ENCODE data around the gene ADGRG4. TPM values are rescaled to one million over a fixed set of nuclear protein-coding genes. Genes with fewer than 3 reads are reported as not detected.

The ADGRG4 gene
- total and polyA plus RNA-seq, 11 donors: 0.04 to 0.07 TPM; not detected in 9

DNA sequence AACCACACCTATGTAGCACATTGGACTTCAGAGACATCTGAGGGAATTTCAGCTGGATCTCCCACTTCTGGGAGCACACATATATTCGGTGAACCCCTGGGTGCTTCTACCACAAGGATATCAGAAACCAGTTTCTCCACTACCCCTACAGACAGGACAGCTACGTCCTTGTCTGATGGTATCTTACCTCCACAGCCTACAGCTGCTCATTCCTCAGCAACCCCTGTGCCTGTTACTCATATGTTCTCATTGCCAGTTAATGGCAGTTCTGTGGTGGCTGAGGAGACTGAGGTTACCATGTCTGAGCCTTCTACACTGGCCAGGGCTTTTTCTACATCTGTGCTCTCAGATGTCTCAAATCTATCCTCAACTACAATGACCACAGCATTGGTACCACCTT is 45.7 kb downstream of the ADGRG4 start:
- no peak for TF ChIP-seq POLR2A (IDR thresholded peaks at IDR 0.05)
- TF ChIP-seq, protein P1, sequence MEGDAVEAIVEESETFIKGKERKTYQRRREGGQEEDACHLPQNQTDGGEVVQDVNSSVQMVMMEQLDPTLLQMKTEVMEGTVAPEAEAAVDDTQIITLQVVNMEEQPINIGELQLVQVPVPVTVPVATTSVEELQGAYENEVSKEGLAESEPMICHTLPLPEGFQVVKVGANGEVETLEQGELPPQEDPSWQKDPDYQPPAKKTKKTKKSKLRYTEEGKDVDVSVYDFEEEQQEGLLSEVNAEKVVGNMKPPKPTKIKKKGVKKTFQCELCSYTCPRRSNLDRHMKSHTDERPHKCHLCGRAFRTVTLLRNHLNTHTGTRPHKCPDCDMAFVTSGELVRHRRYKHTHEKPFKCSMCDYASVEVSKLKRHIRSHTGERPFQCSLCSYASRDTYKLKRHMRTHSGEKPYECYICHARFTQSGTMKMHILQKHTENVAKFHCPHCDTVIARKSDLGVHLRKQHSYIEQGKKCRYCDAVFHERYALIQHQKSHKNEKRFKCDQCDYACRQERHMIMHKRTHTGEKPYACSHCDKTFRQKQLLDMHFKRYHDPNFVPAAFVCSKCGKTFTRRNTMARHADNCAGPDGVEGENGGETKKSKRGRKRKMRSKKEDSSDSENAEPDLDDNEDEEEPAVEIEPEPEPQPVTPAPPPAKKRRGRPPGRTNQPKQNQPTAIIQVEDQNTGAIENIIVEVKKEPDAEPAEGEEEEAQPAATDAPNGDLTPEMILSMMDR (IDR thresholded peaks at IDR 0.05): no peak
- H3K27me3 ChIP-seq: peaks cover 0 to 21% (median 0%) of the 10 kb centered on the region in 9 donors
- no peak for DNase-seq
- no peak overlapping the region for H3K27ac ChIP-seq
- no peak overlapping the region for H3K4me3 ChIP-seq
- peaks cover 0 to 4% (median 0%) of the 10 kb centered on the region in 12 donors for H3K9me3 ChIP-seq
- intact Hi-C loops (cut with DNase I): no loop called here
- 53 to 63% (median 58%) methylated on average over 2 of the region's 2 CpGs for WGBS, 4 donors
- H3K36me3 ChIP-seq: no peaks in the 10 kb centered on the region
- no peaks in the 10 kb centered on the region for H3K4me1 ChIP-seq
- no peak for ATAC-seq

DNA sequence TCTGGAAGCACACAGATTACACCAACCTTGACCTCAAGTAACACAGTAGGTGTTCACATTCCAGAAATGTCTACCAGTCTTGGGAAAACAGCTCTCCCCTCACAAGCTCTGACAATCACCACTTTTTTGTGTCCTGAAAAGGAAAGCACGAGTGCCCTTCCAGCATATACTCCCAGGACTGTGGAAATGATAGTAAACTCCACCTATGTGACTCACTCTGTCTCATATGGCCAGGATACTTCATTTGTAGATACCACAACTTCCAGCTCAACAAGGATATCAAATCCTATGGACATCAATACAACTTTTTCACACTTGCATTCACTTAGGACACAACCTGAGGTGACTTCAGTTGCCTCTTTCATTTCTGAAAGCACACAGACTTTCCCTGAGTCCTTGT is 46.9 kb downstream of the ADGRG4 start:
- Histone ChIP-seq H3K4me1 (no peaks in the 10 kb centered on the region), H3K27ac (no peak overlapping the region), H3K27me3 (peaks cover 0 to 18% (median 0%) of the 10 kb centered on the region in 9 donors), H3K36me3 (no peaks in the 10 kb centered on the region), H3K4me3 (no peak overlapping the region), H3K9me3 (peaks cover 0 to 4% (median 0%) of the 10 kb centered on the region in 12 donors)
- WGBS, 4 donors: 32 to 65% (median 49%) methylated on average over 1 of the region's 1 CpG
- DNase-seq (no peak), ATAC-seq (no peak)
- TF ChIP-seq, protein P1 (IDR thresholded peaks at IDR 0.05): no peak
- no peak for TF ChIP-seq POLR2A (IDR thresholded peaks at IDR 0.05)
- intact Hi-C loops (cut with DNase I): no loop called here

DNA sequence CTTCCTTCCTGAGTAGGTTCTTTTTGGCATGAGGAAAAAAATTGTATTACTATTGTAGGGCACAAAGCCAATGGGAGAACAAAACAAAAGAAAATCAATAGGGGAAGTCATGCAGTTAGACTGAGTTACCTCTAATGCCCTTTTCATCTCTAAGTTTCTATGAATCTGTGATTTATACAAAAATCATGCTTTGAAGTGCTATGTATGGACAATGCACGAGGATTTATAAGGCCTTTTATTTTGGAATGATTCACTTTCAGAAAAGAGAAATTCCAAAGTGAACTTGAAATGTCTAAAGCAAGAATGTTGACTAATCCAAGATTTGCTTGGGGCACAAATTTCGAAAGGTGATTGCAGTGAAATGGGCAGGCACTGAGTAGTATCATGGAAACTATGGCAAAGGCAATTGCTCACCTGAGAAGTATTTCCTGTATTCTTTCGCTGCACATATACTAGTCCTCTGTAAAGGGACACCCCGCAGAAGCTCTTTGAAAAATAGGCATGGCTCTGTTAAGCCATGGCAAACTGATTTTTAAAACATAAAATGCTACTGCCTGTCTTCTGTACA is 52.8 kb downstream of the ADGRG4 start:
- intact Hi-C loops (cut with DNase I): no loop called here
- no peak for ATAC-seq
- WGBS, 4 donors: 64 to 83% (median 70%) methylated on average over 4 of the region's 4 CpGs
- TF ChIP-seq, protein P1 (IDR thresholded peaks at IDR 0.05): no peak
- no peak for TF ChIP-seq POLR2A (IDR thresholded peaks at IDR 0.05)
- Histone ChIP-seq H3K9me3 (no peaks in the 10 kb centered on the region), H3K36me3 (no peaks in the 10 kb centered on the region), H3K27me3 (peaks cover 0 to 22% (median 0%) of the 10 kb centered on the region in 9 donors), H3K27ac (no peak overlapping the region), H3K4me1 (no peaks in the 10 kb centered on the region), H3K4me3 (no peak overlapping the region)
- DNase-seq: no peak

DNA sequence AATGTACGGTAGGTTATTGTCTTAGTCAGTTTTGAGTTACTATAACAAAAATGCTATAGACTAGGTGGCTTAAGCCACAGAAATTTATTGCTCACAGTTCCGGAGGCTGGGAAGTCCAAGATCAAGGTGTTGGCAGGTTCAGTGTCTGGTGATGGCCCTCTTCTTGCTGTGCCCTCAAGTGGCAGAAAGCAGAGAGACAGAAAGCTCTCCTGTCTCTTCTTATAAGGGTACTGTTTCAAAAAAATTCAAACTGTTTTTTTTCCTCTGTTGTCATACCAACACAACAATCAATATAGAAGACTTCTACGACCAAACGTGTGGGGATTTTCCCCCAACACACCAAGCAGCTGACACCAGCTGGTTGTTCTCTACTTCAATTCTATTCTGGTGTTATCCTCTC is 53.4 kb downstream of the ADGRG4 start:
- H3K36me3 ChIP-seq: no peaks in the 10 kb centered on the region
- WGBS, 4 donors: 61 to 82% (median 75%) methylated on average over 4 of the region's 4 CpGs
- intact Hi-C loops (cut with DNase I): no loop called here
- no peak overlapping the region for H3K4me3 ChIP-seq
- H3K4me1 ChIP-seq: no peaks in the 10 kb centered on the region
- ATAC-seq (no peak), DNase-seq (no peak)
- no peak overlapping the region for H3K27ac ChIP-seq
- TF ChIP-seq, protein P1 (IDR thresholded peaks at IDR 0.05): no peak
- TF ChIP-seq POLR2A (IDR thresholded peaks at IDR 0.05): no peak
- H3K27me3 ChIP-seq: peaks cover 0 to 22% (median 0%) of the 10 kb centered on the region in 9 donors
- no peaks in the 10 kb centered on the region for H3K9me3 ChIP-seq

Measured in heart left ventricle (tissue), 16 donors.